Memory B cell (primary cell): Measurements from ENCODE around the gene ATP1B1.

ENCODE experiments used
- ATAC-seq: fragments of 150-1000 bp; cut with Tn5 transposase; 2 replicates; pipeline ENCODE4 v1.10.0; 2021; ENCODE audit warnings: low read depth, mild to moderate bottlenecking, moderate library complexity
- DNase-seq, 2 donors: peaks; one replicate each; pipeline ENCODE4 v3.0.0; 2022; ENCODE audit warnings: low spot score in 2 of 2
- H3K27ac Mint-ChIP-seq: one replicate; pipeline ENCODE4 v1.8.0; 2022; ENCODE audit warnings: mild to moderate bottlenecking, moderate library complexity, mixed read lengths
- H3K27me3 Mint-ChIP-seq: one replicate; pipeline ENCODE4 v1.8.0; 2022; ENCODE audit warnings: mixed read lengths
- H3K36me3 Mint-ChIP-seq: one replicate; pipeline ENCODE4 v1.8.0; 2022; ENCODE audit warnings: mild to moderate bottlenecking, mixed read lengths
- H3K4me1 Mint-ChIP-seq: one replicate; pipeline ENCODE4 v1.8.0; 2022; ENCODE audit warnings: mixed read lengths
- H3K4me3 Mint-ChIP-seq: one replicate; pipeline ENCODE4 v1.8.0; 2022; ENCODE audit warnings: mild to moderate bottlenecking, moderate library complexity, mixed read lengths
- H3K9me3 Mint-ChIP-seq: one replicate; pipeline ENCODE4 v1.8.0; 2022; ENCODE audit warnings: mixed read lengths

The ATP1B1 gene

GRCh38 chr1:169103480-169103893 lies 3.0 kb upstream of the ATP1B1 start:
- no peak overlapping the region for H3K4me3 Mint-ChIP-seq
- no peak overlapping the region for H3K27ac Mint-ChIP-seq
- H3K36me3 Mint-ChIP-seq, result no peaks in the 10 kb centered on the region
- H3K4me1 Mint-ChIP-seq, result peaks cover 18% of the 10 kb centered on the region
- no peak for ATAC-seq
- peaks cover 12% of the 10 kb centered on the region for H3K27me3 Mint-ChIP-seq
- no peak for DNase-seq
- no peaks in the 10 kb centered on the region for H3K9me3 Mint-ChIP-seq

- no peaks in the 10 kb centered on the region for H3K9me3 Mint-ChIP-seq
- no peak for ATAC-seq
- H3K36me3 Mint-ChIP-seq, result no peaks in the 10 kb centered on the region
- DNase-seq, result no peak
- H3K27me3 Mint-ChIP-seq, result peaks cover 17% of the 10 kb centered on the region
- H3K27ac Mint-ChIP-seq, result no peak overlapping the region
- peaks cover 28% of the 10 kb centered on the region for H3K4me1 Mint-ChIP-seq
- H3K4me3 Mint-ChIP-seq, result peak overlapping the region; percentile 83
These were observed 1.4 kb upstream of the ATP1B1 start for GRCh38 chr1:169105087-169105433.

GRCh38 chr1:169105434-169106094 lies 926 bp upstream of the ATP1B1 start:
- Mint-ChIP-seq H3K27me3 (peaks cover 17% of the 10 kb centered on the region), H3K9me3 (no peaks in the 10 kb centered on the region), H3K36me3 (no peaks in the 10 kb centered on the region), H3K4me1 (peaks cover 28% of the 10 kb centered on the region), H3K4me3 (peak overlapping the region; percentile 89), H3K27ac (no peak overlapping the region)
- ATAC-seq (peak; percentile 9), DNase-seq (peak; percentile 14 to 19)

GRCh38 chr1:169106921-169107602 lies 572 bp downstream of the ATP1B1 start:
- DNase-seq, result no peak
- no peaks in the 10 kb centered on the region for H3K36me3 Mint-ChIP-seq

GRCh38 chr1:169107603-169108208 lies 1.2 kb downstream of the ATP1B1 start:
- ATAC-seq (no peak), DNase-seq (no peak)
- no peaks in the 10 kb centered on the region for H3K9me3 Mint-ChIP-seq
- H3K4me1 Mint-ChIP-seq, result peaks cover 28% of the 10 kb centered on the region
- peak overlapping the region; percentile 81 for H3K27ac Mint-ChIP-seq
- peak overlapping the region; percentile 89 for H3K4me3 Mint-ChIP-seq
- peaks cover 22% of the 10 kb centered on the region for H3K27me3 Mint-ChIP-seq
- H3K36me3 Mint-ChIP-seq, result no peaks in the 10 kb centered on the region

More at GRCh38 chr1:169106921-169107602, 572 bp downstream of the ATP1B1 start:
- no peaks in the 10 kb centered on the region for H3K9me3 Mint-ChIP-seq
- peaks cover 18% of the 10 kb centered on the region for H3K27me3 Mint-ChIP-seq
- H3K4me1 Mint-ChIP-seq, result peaks cover 28% of the 10 kb centered on the region
- peak overlapping the region; percentile 89 for H3K4me3 Mint-ChIP-seq
- no peak for ATAC-seq
- peak overlapping the region; percentile 36 for H3K27ac Mint-ChIP-seq

- Mint-ChIP-seq H3K4me3 (peak overlapping the region; percentile 49), H3K27me3 (peaks cover 22% of the 10 kb centered on the region), H3K27ac (peak overlapping the region; percentile 81), H3K36me3 (no peaks in the 10 kb centered on the region), H3K4me1 (peaks cover 28% of the 10 kb centered on the region), H3K9me3 (no peaks in the 10 kb centered on the region)
- no peak for DNase-seq
- ATAC-seq, result no peak
These were observed 1.7 kb downstream of the ATP1B1 start for GRCh38 chr1:169108223-169108622.

- peak overlapping the region; percentile 81 for H3K27ac Mint-ChIP-seq
- peaks cover 23% of the 10 kb centered on the region for H3K27me3 Mint-ChIP-seq
- DNase-seq (no peak), ATAC-seq (peak; percentile 14)
- peaks cover 33% of the 10 kb centered on the region for H3K4me1 Mint-ChIP-seq
- H3K4me3 Mint-ChIP-seq, result peak overlapping the region; percentile 55
- no peaks in the 10 kb centered on the region for H3K9me3 Mint-ChIP-seq
- no peaks in the 10 kb centered on the region for H3K36me3 Mint-ChIP-seq
These were observed 2.5 kb downstream of the ATP1B1 start for GRCh38 chr1:169108863-169109560.

- DNase-seq, result no peak
- Mint-ChIP-seq H3K27ac (peak overlapping the region; percentile 81), H3K9me3 (no peaks in the 10 kb centered on the region), H3K4me1 (peaks cover 33% of the 10 kb centered on the region), H3K27me3 (peaks cover 21% of the 10 kb centered on the region), H3K36me3 (no peaks in the 10 kb centered on the region), H3K4me3 (peak overlapping the region; percentile 55)
- no peak for ATAC-seq
These were observed 3.2 kb downstream of the ATP1B1 start for GRCh38 chr1:169109561-169110134.

- no peak for ATAC-seq
- H3K4me1 Mint-ChIP-seq, result peaks cover 29% of the 10 kb centered on the region
These were observed 3.7 kb downstream of the ATP1B1 start for GRCh38 chr1:169110236-169110635.

GRCh38 chr1:169110689-169111447 lies 4.4 kb downstream of the ATP1B1 start:
- DNase-seq (no peak), ATAC-seq (no peak)
- H3K9me3 Mint-ChIP-seq, result no peaks in the 10 kb centered on the region
- no peaks in the 10 kb centered on the region for H3K36me3 Mint-ChIP-seq
- no peak overlapping the region for H3K4me3 Mint-ChIP-seq
- peaks cover 15% of the 10 kb centered on the region for H3K27me3 Mint-ChIP-seq
- H3K4me1 Mint-ChIP-seq, result peaks cover 26% of the 10 kb centered on the region
- no peak overlapping the region for H3K27ac Mint-ChIP-seq

More at GRCh38 chr1:169110236-169110635, 3.7 kb downstream of the ATP1B1 start:
- Mint-ChIP-seq H3K36me3 (no peaks in the 10 kb centered on the region), H3K4me3 (no peak overlapping the region), H3K27me3 (peaks cover 16% of the 10 kb centered on the region), H3K27ac (no peak overlapping the region), H3K9me3 (no peaks in the 10 kb centered on the region)
- DNase-seq, result no peak

GRCh38 chr1:169111472-169111871 lies 5.0 kb downstream of the ATP1B1 start:
- no peak for DNase-seq
- no peak for ATAC-seq
- no peak overlapping the region for H3K4me3 Mint-ChIP-seq
- no peak overlapping the region for H3K27ac Mint-ChIP-seq
- H3K36me3 Mint-ChIP-seq, result no peaks in the 10 kb centered on the region
- H3K27me3 Mint-ChIP-seq, result peaks cover 15% of the 10 kb centered on the region
- H3K9me3 Mint-ChIP-seq, result no peaks in the 10 kb centered on the region
- peaks cover 30% of the 10 kb centered on the region for H3K4me1 Mint-ChIP-seq

GRCh38 chr1:169112241-169112640 lies 5.8 kb downstream of the ATP1B1 start:
- no peak overlapping the region for H3K27ac Mint-ChIP-seq
- DNase-seq, result no peak
- peaks cover 31% of the 10 kb centered on the region for H3K4me1 Mint-ChIP-seq
- H3K36me3 Mint-ChIP-seq, result no peaks in the 10 kb centered on the region
- no peaks in the 10 kb centered on the region for H3K9me3 Mint-ChIP-seq
- no peak overlapping the region for H3K4me3 Mint-ChIP-seq
- no peak for ATAC-seq
- peaks cover 13% of the 10 kb centered on the region for H3K27me3 Mint-ChIP-seq

- Mint-ChIP-seq H3K9me3 (no peaks in the 10 kb centered on the region), H3K27ac (peak overlapping the region; percentile 39), H3K4me1 (peaks cover 22% of the 10 kb centered on the region), H3K27me3 (peaks cover 11% of the 10 kb centered on the region), H3K36me3 (no peaks in the 10 kb centered on the region), H3K4me3 (peak overlapping the region; percentile 72)
- ATAC-seq (peak; percentile 28), DNase-seq (no peak)
These were observed 7.2 kb downstream of the ATP1B1 start for GRCh38 chr1:169113613-169114119.
